ENCODE data around the gene BEST4. TPM values are rescaled to one million over a fixed set of nuclear protein-coding genes. Genes with fewer than 3 reads are reported as not detected.
A peak's percentile ranks its signal among the peaks of the same experiment; 100 is the strongest.
"Not testable (repeated sequence)": the region's sequence is repeated elsewhere in the genome, so short reads cannot be mapped to it uniquely, and the experiment has no call there.

Gene BEST4
- total RNA-seq, 2 donors from 2014 or later = 0.47 TPM; not detected in 1

- Mint-ChIP-seq H3K4me1 (ENCODE audit: low read depth in 2 of 2) (peaks cover 20 to 22% of the 10 kb centered on the region in 2 donors), H3K4me3 (peak overlapping the region; percentile 97), H3K27me3 (no peaks in the 10 kb centered on the region), H3K9me3 (no peaks in the 10 kb centered on the region), H3K27ac (peak overlapping the region; percentile 47 to 65), H3K36me3 (peaks cover 7% of the 10 kb centered on the region)
- DNase-seq (ENCODE audit: low spot score) (no peak), ATAC-seq (no peak)
Observed at GRCh38 chr1:44801491-44802305, 13.7 kb upstream of the BEST4 start.

GRCh38 chr1:44799770-44800584 is 12.0 kb upstream of the BEST4 start, which contains the start of gene PLK3:
PLK3 (plus strand) TSS chr1:44800377; CDS start chr1:44800464, 87 bp downstream.
- Mint-ChIP-seq H3K4me3 (peak within 1 kb of the TSS; percentile 97), H3K27me3 (no peaks in the 10 kb centered on the region), H3K27ac (peak within 1 kb of the TSS; percentile 93 to 95), H3K4me1 (ENCODE audit: low read depth in 2 of 2) (peaks cover 20 to 22% of the 10 kb centered on the region in 2 donors), H3K9me3 (no peaks in the 10 kb centered on the region), H3K36me3 (peaks cover 7% of the 10 kb centered on the region)
- DNase-seq (ENCODE audit: low spot score) (peak; percentile 96), ATAC-seq (peak; percentile 93 to 95)

DNA sequence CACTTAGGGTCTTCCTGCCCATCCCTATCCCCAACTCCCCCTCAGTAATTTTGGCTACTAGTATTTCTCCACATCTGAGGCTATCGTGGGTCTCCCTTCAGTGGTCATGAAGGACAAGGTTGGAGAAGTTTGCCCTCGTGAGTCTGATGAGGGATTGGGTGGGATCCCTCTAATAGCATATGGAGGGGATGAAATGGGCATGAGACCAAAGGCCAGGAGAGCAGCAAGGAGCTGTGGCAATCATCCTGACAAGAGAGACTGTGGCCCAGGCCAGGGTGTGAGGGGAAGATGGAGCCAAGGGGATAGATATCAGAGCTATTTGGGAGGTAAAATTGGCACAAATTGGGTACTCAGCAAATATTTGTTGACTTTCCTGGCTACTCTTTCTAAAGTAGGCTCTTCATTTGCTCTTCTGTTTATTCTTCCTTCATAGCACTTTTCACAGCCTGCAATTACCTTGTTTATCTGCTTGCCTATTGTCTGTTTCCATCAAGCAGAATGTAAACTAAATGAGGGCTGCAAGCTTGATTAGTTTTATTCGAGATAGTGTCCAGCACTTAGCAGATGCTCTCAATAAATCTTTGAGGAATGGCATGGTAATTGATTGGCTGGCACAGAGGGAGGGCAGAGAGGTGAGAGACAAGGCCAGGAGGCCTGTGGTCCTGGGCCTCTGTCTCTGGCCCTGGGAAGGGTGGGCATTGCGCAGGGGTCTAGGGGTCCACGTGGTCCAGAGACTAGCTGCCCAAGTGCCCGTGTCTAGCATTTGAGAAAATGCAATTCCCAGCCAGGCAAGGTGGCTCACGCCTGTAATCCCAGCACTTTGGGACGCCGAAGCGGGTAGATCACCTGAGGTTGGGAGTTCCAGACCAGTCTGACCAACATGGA is 10.8 kb upstream of the BEST4 start:
- H3K4me3 Mint-ChIP-seq = peak overlapping the region; percentile 97
- peak; percentile 58 for DNase-seq (ENCODE audit: low spot score)
- peaks cover 20 to 22% of the 10 kb centered on the region in 2 donors for H3K4me1 Mint-ChIP-seq (ENCODE audit: low read depth in 2 of 2)
- peaks cover 7% of the 10 kb centered on the region for H3K36me3 Mint-ChIP-seq
- no peaks in the 10 kb centered on the region for H3K9me3 Mint-ChIP-seq
- H3K27me3 Mint-ChIP-seq = no peaks in the 10 kb centered on the region
- no peak for ATAC-seq
- peak overlapping the region; percentile 93 to 95 for H3K27ac Mint-ChIP-seq

DNA sequence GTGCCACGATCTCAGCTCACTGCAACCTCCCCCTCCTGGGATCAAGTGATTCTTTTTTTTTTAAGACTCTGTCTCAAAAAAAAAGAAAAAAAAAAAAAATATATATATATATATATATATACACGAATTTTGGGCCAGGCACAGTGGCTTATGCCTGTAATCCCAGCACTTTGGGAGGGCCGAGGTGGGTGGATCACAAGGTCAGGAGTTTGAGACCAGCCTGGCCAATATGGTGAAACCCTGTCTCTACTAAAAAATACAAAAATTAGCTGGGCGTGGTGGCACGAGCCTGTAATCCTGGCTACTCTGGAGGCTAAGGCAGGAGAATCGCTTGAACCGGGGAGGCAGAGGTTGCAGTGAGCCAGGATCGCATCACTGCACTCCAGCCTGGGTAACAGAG is 9.9 kb upstream of the BEST4 start:
- not testable (repeated sequence) for H3K27me3 Mint-ChIP-seq; ATAC-seq; H3K9me3 Mint-ChIP-seq; DNase-seq (ENCODE audit: low spot score); H3K27ac Mint-ChIP-seq; H3K36me3 Mint-ChIP-seq; H3K4me3 Mint-ChIP-seq
- H3K4me1 Mint-ChIP-seq (ENCODE audit: low read depth in 2 of 2) = peaks cover 17% of the 10 kb centered on the region in 2 donors

GRCh38 chr1:44792736-44793502 is 4.9 kb upstream of the BEST4 start:
- H3K9me3 Mint-ChIP-seq = no peaks in the 10 kb centered on the region
- no peak overlapping the region for H3K4me3 Mint-ChIP-seq
- no peak overlapping the region for H3K27ac Mint-ChIP-seq
- no peaks in the 10 kb centered on the region for H3K4me1 Mint-ChIP-seq (ENCODE audit: low read depth in 2 of 2)
- no peaks in the 10 kb centered on the region for H3K36me3 Mint-ChIP-seq
- no peak for ATAC-seq
- no peak for DNase-seq (ENCODE audit: low spot score)
- H3K27me3 Mint-ChIP-seq = no peaks in the 10 kb centered on the region

GRCh38 chr1:44790968-44791801 is 3.2 kb upstream of the BEST4 start:
- H3K36me3 Mint-ChIP-seq = no peaks in the 10 kb centered on the region
- H3K4me3 Mint-ChIP-seq = no peak overlapping the region
- DNase-seq (ENCODE audit: low spot score) (no peak), ATAC-seq (no peak)
- H3K27ac Mint-ChIP-seq = no peak overlapping the region
- H3K27me3 Mint-ChIP-seq = no peaks in the 10 kb centered on the region
- no peaks in the 10 kb centered on the region for H3K9me3 Mint-ChIP-seq
- H3K4me1 Mint-ChIP-seq (ENCODE audit: low read depth in 2 of 2) = peaks cover 0 to 4% of the 10 kb centered on the region in 2 donors

DNA sequence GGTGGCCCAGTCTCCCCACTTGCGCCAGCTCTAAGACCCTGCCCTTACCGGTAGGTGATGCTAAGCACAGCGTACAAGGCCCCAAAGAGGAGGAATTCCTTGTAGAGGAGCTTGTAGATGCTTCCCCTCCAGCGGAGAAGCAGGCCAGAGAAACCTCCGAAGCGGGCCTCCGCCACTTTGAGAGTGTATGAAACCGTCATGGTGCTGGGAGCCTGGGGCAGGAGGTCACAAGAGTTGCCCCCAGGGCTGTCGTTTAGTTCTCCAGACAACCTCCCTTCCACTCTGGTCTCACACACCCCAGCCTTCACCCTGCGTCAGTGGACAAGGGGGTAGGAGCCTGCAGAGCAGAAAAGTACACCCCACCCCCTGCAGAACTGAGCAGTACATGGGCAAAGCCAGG is 464 bp downstream of the BEST4 start:
- H3K27ac Mint-ChIP-seq = no peak overlapping the region
- peaks cover 18 to 22% of the 10 kb centered on the region in 2 donors for H3K4me1 Mint-ChIP-seq (ENCODE audit: low read depth in 2 of 2)
- no peak overlapping the region for H3K4me3 Mint-ChIP-seq
- no peaks in the 10 kb centered on the region for H3K27me3 Mint-ChIP-seq
- no peaks in the 10 kb centered on the region for H3K36me3 Mint-ChIP-seq
- DNase-seq (ENCODE audit: low spot score) = no peak
- ATAC-seq = no peak
- no peaks in the 10 kb centered on the region for H3K9me3 Mint-ChIP-seq

- no peak for ATAC-seq
- peaks cover 18 to 22% of the 10 kb centered on the region in 2 donors for H3K4me1 Mint-ChIP-seq (ENCODE audit: low read depth in 2 of 2)
- H3K4me3 Mint-ChIP-seq = peak overlapping the region; percentile 70
- H3K9me3 Mint-ChIP-seq = no peaks in the 10 kb centered on the region
- peak overlapping the region in 1 of 2 donors; percentile 37 for H3K27ac Mint-ChIP-seq
- no peaks in the 10 kb centered on the region for H3K36me3 Mint-ChIP-seq
- H3K27me3 Mint-ChIP-seq = no peaks in the 10 kb centered on the region
- DNase-seq (ENCODE audit: low spot score) = no peak
Observed at GRCh38 chr1:44786841-44787426, 1.0 kb downstream of the BEST4 start.

- peaks cover 5% of the 10 kb centered on the region for H3K36me3 Mint-ChIP-seq
- DNase-seq (ENCODE audit: low spot score) (peak; percentile 79), ATAC-seq (peak; percentile 77 to 81)
- H3K4me1 Mint-ChIP-seq (ENCODE audit: low read depth in 2 of 2) = peaks cover 22 to 26% of the 10 kb centered on the region in 2 donors
- peak overlapping the region; percentile 70 for H3K4me3 Mint-ChIP-seq
- peak overlapping the region; percentile 37 to 85 for H3K27ac Mint-ChIP-seq
- H3K9me3 Mint-ChIP-seq = no peaks in the 10 kb centered on the region
- H3K27me3 Mint-ChIP-seq = no peaks in the 10 kb centered on the region
Observed at GRCh38 chr1:44786138-44786840, 1.7 kb downstream of the BEST4 start.

GRCh38 chr1:44785501-44786137 is 2.4 kb downstream of the BEST4 start:
- H3K4me3 Mint-ChIP-seq = peak overlapping the region; percentile 70
- H3K36me3 Mint-ChIP-seq = peaks cover 9% of the 10 kb centered on the region
- ATAC-seq (no peak), DNase-seq (ENCODE audit: low spot score) (no peak)
- peaks cover 24 to 28% of the 10 kb centered on the region in 2 donors for H3K4me1 Mint-ChIP-seq (ENCODE audit: low read depth in 2 of 2)
- peak overlapping the region; percentile 51 to 85 for H3K27ac Mint-ChIP-seq
- no peaks in the 10 kb centered on the region for H3K9me3 Mint-ChIP-seq
- H3K27me3 Mint-ChIP-seq = no peaks in the 10 kb centered on the region

DNA sequence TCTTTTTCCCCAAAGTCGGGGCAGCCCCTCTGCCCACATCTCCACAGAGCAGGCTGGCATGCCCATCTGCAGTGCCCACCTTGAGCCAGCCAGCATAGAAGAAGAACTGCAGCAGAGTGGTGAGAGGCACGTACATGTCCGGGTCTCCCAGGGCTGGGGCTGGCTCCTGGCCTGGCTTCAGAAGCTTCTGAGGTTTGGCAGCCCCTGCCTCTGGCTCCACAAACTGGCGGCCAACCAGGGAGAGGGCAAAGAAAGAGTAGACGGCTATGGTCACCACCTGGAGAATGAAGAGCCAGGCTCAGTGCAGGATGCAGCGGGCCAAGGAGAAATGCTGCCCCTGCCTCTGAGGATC is 3.0 kb downstream of the BEST4 start:
- H3K27ac Mint-ChIP-seq = peak overlapping the region; percentile 51 to 85
- peak overlapping the region; percentile 70 for H3K4me3 Mint-ChIP-seq
- peaks cover 26 to 28% of the 10 kb centered on the region in 2 donors for H3K4me1 Mint-ChIP-seq (ENCODE audit: low read depth in 2 of 2)
- H3K36me3 Mint-ChIP-seq = peaks cover 15% of the 10 kb centered on the region
- no peak for DNase-seq (ENCODE audit: low spot score)
- no peaks in the 10 kb centered on the region for H3K9me3 Mint-ChIP-seq
- no peaks in the 10 kb centered on the region for H3K27me3 Mint-ChIP-seq
- no peak for ATAC-seq

Measured in natural killer cell treated with Interleukin-12 subunit alpha and Interleukin-12 subunit beta and Interleukin-15 and Interleukin-18, amount 100 ng/mL, for 72 hours (primary cell).